K562 (cell line): ENCODE results near the gene LAPTM5. TPM values are rescaled to one million over a fixed set of nuclear protein-coding genes. Genes with fewer than 3 reads are reported as not detected.

Source experiments
- ATAC-seq: fragments of 200-7000 bp; cut with Tn5 transposase; 3 replicates; pipeline ENCODE4 v1.9.1; 2020; ENCODE audit warnings: moderate library complexity
- BruUV-seq: library from RNA; stranded (reverse); fragments of 400-500 nt; replicated peaks from 2 replicates; lab custom pipeline; 2021; lab: Mats Ljungman, UMichigan
- CTCF ChIA-PET: fragments of 300-600 bp; formaldehyde crosslinking; extraction: SDS; loops from one replicate; lab custom pipeline; 2021; ENCODE audit warnings: low intra/inter-chr PET ratio; lab: Yijun Ruan, JAX
- POLR2A ChIA-PET: fragments of 300-600, 350-650 bp; sonication (Branson Sonifier 250); formaldehyde crosslinking; extraction: SDS; loops from one replicate; lab custom pipeline; 2021; ENCODE audit warnings: antibody characterized with exemption, inconsistent platforms; lab: Yijun Ruan, JAX
- DNase-seq, 4 experiments: peaks; one replicate each; pipeline versions ENCODE4 v3.0.0 to v3.0.0-alpha.2; 2011 to 2018; ENCODE audit warnings: low spot score in 3 of 4, mixed read lengths in 3 of 4; ENCODE audit errors: extremely low read depth in 1 of 4
- FAIRE-seq: peaks from 2 replicates; lab custom pipeline; 2011; peaks lifted over from hg19 to GRCh38; lab: Jason Lieb, UNC
- H2AFZ ChIP-seq: 2 replicates; pipeline ENCODE4 v1.6.0; 2011; ENCODE audit warnings: low read depth, low read length, control low read depth, inconsistent platforms
- H3K27ac ChIP-seq: fragments of 200-600 bp; 3 replicates; pipeline ENCODE4 v1.8.0; 2011; ENCODE audit warnings: low read depth, mild to moderate bottlenecking, control low read depth, inconsistent platforms, low read length, moderate library complexity, mixed read lengths; ENCODE audit errors: extremely low read depth
- H3K27me3 ChIP-seq, 2 experiments: fragments of 300-600 bp in 1 of 2; 2 replicates in 1 of 2; 3 replicates in 1 of 2; pipeline versions ENCODE4 v1.6.0 to v1.8.0; 2011; ENCODE audit warnings: inconsistent platforms in 2 of 2, low read length in 2 of 2, mild to moderate bottlenecking in 1 of 2, mixed read lengths in 1 of 2, moderate library complexity in 1 of 2; ENCODE audit not compliant: control insufficient read depth in 2 of 2, insufficient read depth in 2 of 2
- H3K36me3 ChIP-seq: fragments of 300-600 bp; 3 replicates; pipeline ENCODE4 v1.8.0; 2011; ENCODE audit warnings: mild to moderate bottlenecking, low read length, inconsistent platforms; ENCODE audit not compliant: control insufficient read depth, insufficient read depth
- H3K4me1 ChIP-seq, 2 experiments: fragments of 200-600 bp in 1 of 2; replicated peaks in 1 of 2; 2 replicates in 1 of 2; 3 replicates in 1 of 2; pipeline versions ENCODE4 v1.5.1 to v1.8.0; 2011; ENCODE audit warnings: inconsistent platforms in 2 of 2, low read length in 2 of 2, mild to moderate bottlenecking in 1 of 2, mixed read lengths in 1 of 2, moderate library complexity in 1 of 2; ENCODE audit not compliant: control insufficient read depth in 2 of 2, insufficient read depth in 2 of 2
- H3K4me2 ChIP-seq: 2 replicates; pipeline ENCODE4 v1.6.1; 2011; ENCODE audit warnings: low read length, control low read depth, inconsistent platforms, mixed read lengths; ENCODE audit not compliant: insufficient read depth
- H3K4me3 ChIP-seq: fragments of 200-600 bp; sonication (generic), shearing (Covaris generic); 2 replicates; pipeline ENCODE4 v1.5.1; 2016; ENCODE audit warnings: control low read depth, inconsistent platforms
- H3K79me2 ChIP-seq: fragments of 200-600 bp; 3 replicates; pipeline ENCODE4 v1.8.0; 2011; ENCODE audit warnings: low read length, inconsistent platforms; ENCODE audit not compliant: control insufficient read depth, insufficient read depth
- H3K9ac ChIP-seq, 2 experiments: 2 replicates each; pipeline versions ENCODE4 v1.6.0 to v1.6.1; 2011; ENCODE audit warnings: low read depth in 2 of 2, low read length in 2 of 2, control low read depth in 1 of 2, inconsistent platforms in 1 of 2, mild to moderate bottlenecking in 1 of 2, mixed read lengths in 1 of 2; ENCODE audit not compliant: insufficient read depth in 1 of 2
- H3K9me1 ChIP-seq: one replicate; pipeline ENCODE4 v1.6.0; 2011; ENCODE audit warnings: inconsistent platforms, mild to moderate bottlenecking, low read length, moderate library complexity; ENCODE audit not compliant: control insufficient read depth, insufficient read depth
- H3K9me3 ChIP-seq: replicated peaks from 2 replicates; pipeline ENCODE4 v1.5.1; 2011; ENCODE audit warnings: low read depth, low read length, inconsistent platforms; ENCODE audit not compliant: control insufficient read depth, insufficient read depth
- H4K20me1 ChIP-seq: replicated peaks from 2 replicates; pipeline ENCODE4 v1.6.1; 2011; ENCODE audit warnings: low read length, inconsistent platforms, mixed read lengths; ENCODE audit not compliant: control insufficient read depth, insufficient read depth
- DIDO1 ChIP-seq: fragments of 450-650 bp; IDR thresholded peaks from 2 replicates; pipeline ENCODE4 v1.6.1; 2016; ENCODE audit warnings: low read depth, missing biosample characterization, missing genetic modification characterization
- ELF2 ChIP-seq: fragments of 250-450 bp; sonication (Bioruptor Pico); IDR thresholded peaks from 2 replicates; pipeline ENCODE4 v1.5.0; 2021; ENCODE audit warnings: mild to moderate bottlenecking
- ESRRA ChIP-seq: fragments of 450-650 bp; IDR thresholded peaks from 2 replicates; pipeline ENCODE4 v1.6.1; 2014; ENCODE audit warnings: low read depth, mild to moderate bottlenecking, moderate library complexity, borderline replicate concordance
- ETV1 ChIP-seq: fragments of 450-650 bp; conservative IDR thresholded peaks from 2 replicates; pipeline ENCODE4 v1.6.1; 2016; ENCODE audit warnings: missing genetic modification characterization, control low read depth, low read depth, missing compliant biosample characterization
- HNRNPH1 ChIP-seq: fragments of 200-400 bp; formaldehyde crosslinking; optimal IDR thresholded peaks from 2 replicates; pipeline ENCODE3; 2017; ENCODE audit warnings: low read depth, mild to moderate bottlenecking, low read length, moderate library complexity
- JUN ChIP-seq, 2 experiments: sonication (generic) in 1 of 2; formaldehyde crosslinking in 1 of 2; IDR thresholded peaks; 2 replicates each; pipeline versions ENCODE4 v1.6.1 to v1.8.0; 2012 to 2022; ENCODE audit warnings: borderline replicate concordance in 2 of 2, mild to moderate bottlenecking in 2 of 2, improper control_type of control experiment in 1 of 2, low read depth in 1 of 2, low read length in 1 of 2, missing genetic modification reagents in 1 of 2
- KHSRP ChIP-seq: fragments of 450-650 bp; IDR thresholded peaks from 2 replicates; pipeline ENCODE4 v1.6.1; 2017
- MAFG ChIP-seq: fragments of 450-650 bp; conservative IDR thresholded peaks from 2 replicates; pipeline ENCODE4 v1.6.1; 2016; ENCODE audit warnings: missing genetic modification characterization, missing compliant biosample characterization
- MCM5 ChIP-seq: fragments of 450-650 bp; IDR thresholded peaks from 2 replicates; pipeline ENCODE4 v1.6.1; 2016; ENCODE audit warnings: low read depth
- MYC ChIP-seq, 2 experiments: fragments of 250-450 bp in 1 of 2; sonication (Bioruptor Pico) in 1 of 2; IDR thresholded peaks; 2 replicates each; pipeline versions ENCODE4 v1.5.1 to v1.6.1; 2012 to 2021; ENCODE audit warnings: low read depth in 2 of 2, borderline replicate concordance in 1 of 2, improper control_type of control experiment in 1 of 2, low read length in 1 of 2, mild to moderate bottlenecking in 1 of 2, moderate library complexity in 1 of 2
- OTX1 ChIP-seq: fragments of 450-650 bp; formaldehyde crosslinking; IDR thresholded peaks from 2 replicates; pipeline ENCODE4 v1.4.0; 2022; ENCODE audit warnings: mild to moderate bottlenecking
- PTBP1 ChIP-seq: fragments of 200-400 bp; formaldehyde crosslinking; IDR thresholded peaks from 2 replicates; pipeline ENCODE4 v1.6.1; 2017; ENCODE audit warnings: low read depth, low read length
- PURB ChIP-seq: sonication (generic); formaldehyde crosslinking; IDR thresholded peaks from 2 replicates; pipeline ENCODE4 v1.9.0; 2021; ENCODE audit warnings: low read depth, mild to moderate bottlenecking, missing genetic modification reagents
- RBM15 ChIP-seq: fragments of 200-400 bp; formaldehyde crosslinking; IDR thresholded peaks from 2 replicates; pipeline ENCODE4 v1.6.1; 2018; ENCODE audit warnings: mild to moderate bottlenecking, low read length, moderate library complexity; ENCODE audit not compliant: insufficient read depth
- RBM25 ChIP-seq: fragments of 200-400 bp; formaldehyde crosslinking; IDR thresholded peaks from 2 replicates; pipeline ENCODE4 v1.6.1; 2018; ENCODE audit warnings: low read length, low read depth, moderate library complexity; ENCODE audit not compliant: severe bottlenecking
- TAF7 ChIP-seq: fragments of 450-650 bp; IDR thresholded peaks from 2 replicates; pipeline ENCODE4 v1.6.1; 2016; ENCODE audit warnings: missing genetic modification characterization, missing compliant biosample characterization
- U2AF1 ChIP-seq: fragments of 200-400 bp; formaldehyde crosslinking; optimal IDR thresholded peaks from 2 replicates; pipeline ENCODE3; 2017; ENCODE audit warnings: mild to moderate bottlenecking, low read depth, low read length, moderate library complexity
- ZFP1 ChIP-seq: fragments of 450-650 bp; formaldehyde crosslinking; IDR thresholded peaks from 2 replicates; pipeline ENCODE4 v1.4.0; 2020; ENCODE audit warnings: mild to moderate bottlenecking, mixed read lengths
- WGBS: fragments of 100-300 bp; shearing (Covaris generic); methylation state at CpG from one replicate; pipeline ENCODE4 v1.1.6; 2016; ENCODE audit warnings: low coverage, mixed read lengths; ENCODE audit not compliant: insufficient coverage; ENCODE audit errors: missing lambda C conversion rate; 5-methylcytosine and 5-hydroxymethylcytosine counted together
- in situ Hi-C: fragments of 300-500 bp; cut with MboI; formaldehyde crosslinking; loops from 4 replicates; pipeline ENCODE4 v1.15.0; 2018; ENCODE audit warnings: inconsistent platforms, mixed read lengths
- intact Hi-C: fragments of 100-400 bp; cut with micrococcal nuclease; formaldehyde crosslinking; loops from 2 replicates; pipeline ENCODE4 v1.14.2; 2022
- polyA plus RNA-seq, 8 experiments: library from polyadenylated mRNA; depleted of rRNA in 4 of 8; stranded (reverse) in 5 of 8; unstranded in 3 of 8; fragments of >200 nt; fragmentation: Nextera tagmentation in 2 of 8; fragmentation: Illumina TruSeq in 1 of 8; extraction: Ambion mirVana in 2 of 8; extraction: Trizol in 1 of 8; gene quantifications; 2 replicates each; pipeline versions ENCODE4 v1.2.1 to v1.2.3, GENCODE V29; 2011 to 2014; ENCODE audit warnings: inconsistent platforms in 1 of 8, missing spikeins in 1 of 8
- total RNA-seq, 7 experiments: library from RNA; depleted of rRNA in 6 of 7; stranded (reverse); fragments of >200 nt in 6 of 7; fragmentation: Illumina TruSeq in 2 of 7; extraction: Trizol in 2 of 7; gene quantifications; 2 replicates each; pipeline versions ENCODE4 v1.2.1 to v1.2.3, GENCODE V29; 2011 to 2021; ENCODE audit warnings: low replicate concordance in 1 of 7
- TF ChIP-seq, protein P1 (sequence below): fragments of 250-450 bp; sonication (Bioruptor Pico); IDR thresholded peaks from 2 replicates; pipeline ENCODE4 v1.8.0; 2021; ENCODE audit warnings: borderline replicate concordance, mild to moderate bottlenecking, moderate library complexity; ENCODE audit not compliant: poor library complexity, severe bottlenecking
- TF ChIP-seq, protein P2 (sequence below): fragments of 450-650 bp; formaldehyde crosslinking; IDR thresholded peaks from 2 replicates; pipeline ENCODE4 v1.4.0; 2020; ENCODE audit warnings: mild to moderate bottlenecking, mixed read lengths

LAPTM5 gene
- total and polyA plus RNA-seq, 9 of the 15 experiments (the other 6 are each of a cell fraction or from before 2014, with no cell fraction given), result 2.4 to 47.3 (median 20.3) TPM

DNA sequence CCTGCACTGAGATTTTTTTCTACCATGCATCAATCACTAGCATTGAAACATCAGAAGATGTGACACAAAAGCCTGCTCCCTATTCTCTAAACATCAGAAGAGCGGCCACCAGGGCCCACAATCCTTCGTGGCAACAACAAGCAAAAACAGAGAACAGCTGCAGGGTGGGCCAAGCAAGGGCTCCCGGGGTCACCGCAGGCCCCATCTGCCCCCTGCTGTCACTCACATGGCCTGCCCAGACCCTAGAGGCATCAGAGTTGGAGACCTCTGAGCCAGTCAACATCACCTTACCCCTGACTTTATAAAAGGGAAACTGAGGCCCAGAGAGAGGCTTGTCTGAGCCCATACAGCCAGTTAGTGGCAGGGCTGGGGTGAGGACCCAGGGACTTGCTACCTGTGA, 1.8 kb downstream of the LAPTM5 start (continued):
- TF ChIP-seq U2AF1, result no peak
- no peak for TF ChIP-seq MYC (IDR thresholded peaks at IDR 0.05; ENCODE audit: low read depth, low read length)
- no peak for TF ChIP-seq MYC (CRISPR knock-in tag; IDR thresholded peaks at IDR 0.05; ENCODE audit: borderline replicate concordance, low read depth)

DNA sequence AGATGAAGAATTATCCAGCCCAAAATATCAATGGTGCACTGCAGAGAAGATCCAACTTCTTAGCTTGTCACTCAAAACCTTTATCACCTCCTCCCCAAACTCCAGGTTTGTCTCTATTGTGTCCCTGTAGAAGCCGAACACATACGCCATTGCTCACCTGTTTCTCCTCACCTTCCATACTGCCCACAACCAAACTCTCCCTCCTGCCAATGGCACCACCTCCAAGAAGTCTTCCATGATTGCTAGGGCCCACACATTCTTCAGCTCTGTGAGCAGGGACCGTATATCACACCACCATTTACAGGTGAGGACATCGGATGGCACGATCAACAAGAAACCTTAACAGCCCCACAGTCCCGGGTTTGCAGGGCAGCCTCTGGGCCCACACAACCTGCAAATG, 2.2 kb downstream of the LAPTM5 start:
- H3K27me3 ChIP-seq, result no peaks in the 10 kb centered on the region
- H4K20me1 ChIP-seq, result no peaks in the 10 kb centered on the region
- no peak overlapping the region; the same call in 1 of the 2 replicates for H3K4me2 ChIP-seq
- peaks cover 21% of the 10 kb centered on the region; the same call in 2 of the 3 replicates for H3K79me2 ChIP-seq
- intact Hi-C loops (no loop called here), in situ Hi-C loops (no loop called here)
- no peak overlapping the region for H3K27ac ChIP-seq
- FAIRE-seq (no peak), ATAC-seq (no peak), DNase-seq (no peak)
- H3K4me1 ChIP-seq, result peaks cover 51 to 59% of the 10 kb centered on the region in 2 experiments
- no peak overlapping the region for H2AFZ ChIP-seq
- no peak overlapping the region for H3K9ac ChIP-seq
- no peaks in the 10 kb centered on the region for H3K36me3 ChIP-seq
- no peak overlapping the region for H3K4me3 ChIP-seq
- WGBS, result 75% methylated on average over 6 of the region's 6 CpGs
- no TSS peak for BruUV-seq
- H3K9me3 ChIP-seq, result no peaks in the 10 kb centered on the region
- H3K9me1 ChIP-seq, result no peaks in the 10 kb centered on the region
- POLR2A ChIA-PET, result interaction anchor here (0.8 to 4.3 kb wide), 4 partner anchors 11 to 37 kb away, joined by 3 to 22 read pairs (median 4); no protein-coding TSS in a partner anchor
- CTCF ChIA-PET, result no interaction called here
- no peak for TF ChIP-seq ZFP1 (CRISPR knock-in tag)
- TF ChIP-seq RBM25, result peak; percentile 99
- TF ChIP-seq TAF7, result no peak
- no peak for TF ChIP-seq PURB
- no peak for TF ChIP-seq ESRRA
- TF ChIP-seq RBM15, result no peak
- no peak for TF ChIP-seq MCM5
- TF ChIP-seq, protein P1, sequence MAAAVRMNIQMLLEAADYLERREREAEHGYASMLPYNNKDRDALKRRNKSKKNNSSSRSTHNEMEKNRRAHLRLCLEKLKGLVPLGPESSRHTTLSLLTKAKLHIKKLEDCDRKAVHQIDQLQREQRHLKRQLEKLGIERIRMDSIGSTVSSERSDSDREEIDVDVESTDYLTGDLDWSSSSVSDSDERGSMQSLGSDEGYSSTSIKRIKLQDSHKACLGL (CRISPR knock-in tag), result no peak
- peak; percentile 96 for TF ChIP-seq PTBP1
- TF ChIP-seq ELF2 (CRISPR knock-in tag), result no peak
- no peak for TF ChIP-seq MAFG (tag)
- TF ChIP-seq KHSRP, result no peak
- no peak for TF ChIP-seq JUN (IDR thresholded peaks at IDR 0.05; ENCODE audit: borderline replicate concordance, low read depth, low read length)
- no peak for TF ChIP-seq JUN (CRISPR knock-in tag; IDR thresholded peaks at IDR 0.05; ENCODE audit: borderline replicate concordance)
- TF ChIP-seq OTX1 (CRISPR knock-in tag), result no peak
- TF ChIP-seq, protein P2, sequence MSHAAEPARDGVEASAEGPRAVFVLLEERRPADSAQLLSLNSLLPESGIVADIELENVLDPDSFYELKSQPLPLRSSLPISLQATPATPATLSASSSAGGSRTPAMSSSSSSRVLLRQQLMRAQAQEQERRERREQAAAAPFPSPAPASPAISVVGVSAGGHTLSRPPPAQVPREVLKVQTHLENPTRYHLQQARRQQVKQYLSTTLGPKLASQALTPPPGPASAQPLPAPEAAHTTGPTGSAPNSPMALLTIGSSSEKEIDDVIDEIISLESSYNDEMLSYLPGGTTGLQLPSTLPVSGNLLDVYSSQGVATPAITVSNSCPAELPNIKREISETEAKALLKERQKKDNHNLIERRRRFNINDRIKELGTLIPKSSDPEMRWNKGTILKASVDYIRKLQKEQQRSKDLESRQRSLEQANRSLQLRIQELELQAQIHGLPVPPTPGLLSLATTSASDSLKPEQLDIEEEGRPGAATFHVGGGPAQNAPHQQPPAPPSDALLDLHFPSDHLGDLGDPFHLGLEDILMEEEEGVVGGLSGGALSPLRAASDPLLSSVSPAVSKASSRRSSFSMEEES (CRISPR knock-in tag), result no peak
- TF ChIP-seq HNRNPH1, result no peak
- no peak for TF ChIP-seq ETV1 (tag)
- TF ChIP-seq DIDO1 (tag), result no peak
